ENCODE data around the gene TUG1. TPM values are rescaled to one million over a fixed set of nuclear protein-coding genes. Genes with fewer than 3 reads are reported as not detected.

TUG1 gene
- total and polyA plus RNA-seq, 3 experiments from 2014 or later, result 21.3 to 49.9 (median 46.6) TPM

DNA sequence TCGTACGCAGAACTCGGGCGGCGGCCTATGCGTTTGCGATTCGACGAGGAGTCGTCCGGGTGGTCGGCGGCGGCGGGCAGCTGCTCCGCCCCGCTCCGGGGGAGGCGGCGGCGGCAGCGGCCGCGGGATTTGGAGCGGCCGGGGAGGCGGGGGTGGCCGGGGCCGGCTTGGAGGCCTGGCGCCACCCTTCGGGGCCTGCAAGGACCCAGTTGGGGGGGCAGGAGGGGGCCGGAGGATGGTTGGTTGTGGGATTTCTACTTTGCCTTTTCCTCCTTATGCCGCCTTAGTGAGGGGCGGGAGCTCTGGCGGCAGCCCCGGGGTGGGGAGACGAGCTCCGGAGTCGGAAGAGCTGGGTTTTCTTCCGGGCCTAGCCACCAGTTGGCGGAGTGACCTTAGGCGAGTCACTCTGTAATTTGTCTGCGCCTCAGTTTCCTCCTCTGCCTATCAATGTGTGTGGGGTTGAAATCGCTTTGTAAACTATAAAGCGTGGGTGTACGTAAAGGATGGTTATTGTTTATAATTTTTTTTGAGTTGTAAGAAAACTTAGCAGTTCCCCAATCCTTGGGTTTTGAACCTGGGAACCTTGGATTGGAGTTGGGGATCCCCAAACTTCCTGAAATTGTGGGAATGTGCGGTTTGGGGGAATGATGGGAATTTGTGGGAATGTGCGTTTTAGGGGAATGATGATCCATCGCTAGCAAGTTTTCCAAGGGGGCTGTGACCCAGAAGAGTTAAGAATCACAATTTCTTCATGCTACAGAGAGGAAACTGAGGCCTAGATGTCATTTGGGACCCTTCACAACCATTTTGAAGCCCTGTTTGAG lies 679 bp downstream of the TUG1 start:
- H3K4me1 Mint-ChIP-seq, result peaks cover 39 to 75% (median 60%) of the 10 kb centered on the region in 3 donors

GRCh38 chr22:30970356-30970746 lies 1.3 kb downstream of the TUG1 start:
- H3K9me3 Mint-ChIP-seq, result peaks cover 28 to 63% (median 46%) of the 10 kb centered on the region in 5 donors
- H3K9me3 ChIP-seq (ENCODE audit: low read length), result peaks cover 50% of the 10 kb centered on the region

More for the DNA sequence above, 679 bp downstream of the TUG1 start:
- peaks cover 25 to 58% (median 40%) of the 10 kb centered on the region in 5 donors for H3K9me3 Mint-ChIP-seq
- H3K36me3 ChIP-seq (ENCODE audit: insufficient read depth, low read length), result peaks cover 31% of the 10 kb centered on the region
- peaks cover 0 to 3% of the 10 kb centered on the region in 2 donors for H3K27me3 Mint-ChIP-seq
- peaks cover 24% of the 10 kb centered on the region for H3K4me1 ChIP-seq (ENCODE audit: insufficient read depth, low read length)
- peaks cover 27 to 63% (median 58%) of the 10 kb centered on the region in 3 donors for H3K36me3 Mint-ChIP-seq
- H3K4me3 Mint-ChIP-seq, result peak overlapping the region; percentile 88 to 99 (median 95)
- H3K27me3 ChIP-seq (ENCODE audit: insufficient read depth, low read length, poor library complexity, severe bottlenecking), result no peaks in the 10 kb centered on the region
- peak in 2 of 5 donors; percentile 20 to 66 for DNase-seq
- H3K9me3 ChIP-seq (ENCODE audit: low read length), result peaks cover 45% of the 10 kb centered on the region
- POLR2A ChIA-PET, result interaction anchor here (0.9 to 2.1 kb wide), 13 partner anchors 9 to 1505 kb away, joined by 3 to 17 read pairs (median 5); partner anchors contain the start of genes FBXO7, PES1, PIK3IP1 and SELENOM
- H3K27ac Mint-ChIP-seq, result peak overlapping the region; percentile 83 to 99 (median 96)
- CTCF ChIA-PET, result interaction anchor here (0.6 to 2.6 kb wide), 7 partner anchors 23 to 335 kb away, joined by 3 to 9 read pairs (median 6); partner anchors contain the start of gene SLC35E4
- H3K27ac ChIP-seq (ENCODE audit: low read depth, low read length), result peak overlapping the region; percentile 74
- H3K4me3 ChIP-seq (ENCODE audit: low read length), result peak overlapping the region; percentile 77

DNA sequence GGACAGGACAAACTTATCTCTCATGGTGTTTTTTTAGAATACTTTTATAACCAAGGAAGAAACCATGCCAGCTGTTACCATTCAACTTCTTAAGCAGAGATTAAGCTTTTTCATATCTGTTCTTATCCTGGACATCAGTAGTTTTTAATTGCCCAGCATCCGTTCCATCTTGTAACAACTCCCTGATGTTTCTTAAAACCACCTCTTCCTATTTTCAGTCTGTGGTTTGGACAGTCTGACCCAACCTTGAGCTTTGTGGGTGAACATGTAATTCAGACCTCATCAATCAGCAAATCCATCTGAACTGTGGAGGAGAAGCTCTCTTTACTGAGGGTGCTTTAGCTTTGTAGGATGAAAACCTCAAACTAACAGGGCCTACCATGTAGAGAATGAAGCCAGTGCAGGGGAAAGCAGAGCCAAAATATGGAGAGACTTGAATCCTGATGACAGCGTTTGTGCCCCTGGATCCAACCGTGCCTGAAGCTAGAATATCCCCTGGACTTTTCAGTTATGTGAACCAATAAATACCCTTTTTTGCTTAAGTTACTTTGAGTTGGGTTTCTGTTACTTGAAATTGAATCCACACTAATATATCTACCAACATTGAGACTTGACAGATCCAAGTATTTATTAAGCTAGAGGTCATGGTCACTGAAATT lies 9.4 kb downstream of the TUG1 start:
- Mint-ChIP-seq H3K36me3 (peaks cover 10 to 53% (median 29%) of the 10 kb centered on the region in 3 donors), H3K9me3 (peaks cover 58 to 92% (median 84%) of the 10 kb centered on the region in 5 donors), H3K4me1 (peaks cover 3 to 18% (median 17%) of the 10 kb centered on the region in 3 donors), H3K27ac (no peak overlapping the region), H3K27me3 (no peaks in the 10 kb centered on the region), H3K4me3 (no peak overlapping the region)
- no peak overlapping the region for H3K4me3 ChIP-seq (ENCODE audit: low read length)
- peaks cover 70% of the 10 kb centered on the region for H3K9me3 ChIP-seq (ENCODE audit: low read length)
- peaks cover 10% of the 10 kb centered on the region for H3K36me3 ChIP-seq (ENCODE audit: insufficient read depth, low read length)
- no peaks in the 10 kb centered on the region for H3K4me1 ChIP-seq (ENCODE audit: insufficient read depth, low read length)
- H3K27me3 ChIP-seq (ENCODE audit: insufficient read depth, low read length, poor library complexity, severe bottlenecking), result no peaks in the 10 kb centered on the region
- CTCF ChIA-PET, result no interaction called here
- POLR2A ChIA-PET, result interaction anchor here (0.8 to 1.4 kb wide), 2 partner anchors 9 to 53 kb away, joined by 4 to 5 read pairs; partner anchors contain the start of genes MORC2 and TUG1
- no peak for DNase-seq
- H3K27ac ChIP-seq (ENCODE audit: low read depth, low read length), result no peak overlapping the region

More at GRCh38 chr22:30970356-30970746, 1.3 kb downstream of the TUG1 start:
- peaks cover 0 to 3% of the 10 kb centered on the region in 2 donors for H3K27me3 Mint-ChIP-seq
- POLR2A ChIA-PET, result interaction anchor here (1.8 to 2.0 kb wide), 3 partner anchors 13 to 321 kb away, joined by 5 to 17 read pairs (median 15); partner anchors contain the start of gene PIK3IP1
- peak overlapping the region; percentile 74 for H3K27ac ChIP-seq (ENCODE audit: low read depth, low read length)
- peaks cover 24% of the 10 kb centered on the region for H3K4me1 ChIP-seq (ENCODE audit: insufficient read depth, low read length)
- DNase-seq, result no peak
- H3K4me1 Mint-ChIP-seq, result peaks cover 35 to 72% (median 55%) of the 10 kb centered on the region in 3 donors
- CTCF ChIA-PET, result interaction anchor here (2.3 to 2.6 kb wide), 3 partner anchors 30 to 115 kb away, joined by 6 to 9 read pairs (median 9); no protein-coding TSS in a partner anchor
- H3K4me3 ChIP-seq (ENCODE audit: low read length), result peak overlapping the region; percentile 77
- H3K36me3 ChIP-seq (ENCODE audit: insufficient read depth, low read length), result peaks cover 31% of the 10 kb centered on the region
- H3K36me3 Mint-ChIP-seq, result peaks cover 28 to 65% (median 63%) of the 10 kb centered on the region in 3 donors
- no peaks in the 10 kb centered on the region for H3K27me3 ChIP-seq (ENCODE audit: insufficient read depth, low read length, poor library complexity, severe bottlenecking)
- H3K4me3 Mint-ChIP-seq, result peak overlapping the region; percentile 88 to 99 (median 95)
- peak overlapping the region; percentile 38 to 98 (median 88) for H3K27ac Mint-ChIP-seq

DNA sequence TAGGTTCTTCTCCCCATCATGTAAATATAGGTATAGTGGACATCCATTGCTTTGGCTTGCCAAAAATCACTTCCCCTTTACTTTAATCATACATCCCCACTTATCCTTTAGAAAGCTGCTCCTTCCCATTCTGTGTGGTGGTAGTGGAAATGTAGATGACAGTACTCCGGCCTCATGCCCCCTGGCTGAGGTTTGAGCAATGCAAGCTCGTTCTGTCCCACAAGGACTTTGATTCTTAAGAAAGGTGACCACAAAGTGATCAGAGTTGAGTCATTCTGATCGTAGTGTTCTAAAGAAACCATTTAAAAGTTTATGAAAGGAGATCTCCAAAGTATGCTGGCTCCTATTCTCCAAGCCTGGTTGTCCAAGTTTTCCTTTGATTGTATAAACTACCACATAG lies 10.9 kb downstream of the TUG1 start:
- Histone ChIP-seq H3K27ac (ENCODE audit: low read depth, low read length) (no peak overlapping the region), H3K4me3 (ENCODE audit: low read length) (no peak overlapping the region), H3K9me3 (ENCODE audit: low read length) (peaks cover 56% of the 10 kb centered on the region), H3K27me3 (ENCODE audit: insufficient read depth, low read length, poor library complexity, severe bottlenecking) (no peaks in the 10 kb centered on the region), H3K4me1 (ENCODE audit: insufficient read depth, low read length) (no peaks in the 10 kb centered on the region), H3K36me3 (ENCODE audit: insufficient read depth, low read length) (peaks cover 5% of the 10 kb centered on the region)
- no peaks in the 10 kb centered on the region for H3K27me3 Mint-ChIP-seq
- peaks cover 6 to 52% (median 14%) of the 10 kb centered on the region in 3 donors for H3K36me3 Mint-ChIP-seq
- peaks cover 3 to 10% (median 6%) of the 10 kb centered on the region in 3 donors for H3K4me1 Mint-ChIP-seq
- ChIA-PET POLR2A (interaction anchor here (0.8 kb wide), 1 partner anchor 11 kb away, joined by 5 read pairs; no protein-coding TSS in a partner anchor), CTCF (no interaction called here)
- H3K27ac Mint-ChIP-seq, result no peak overlapping the region
- no peak overlapping the region for H3K4me3 Mint-ChIP-seq
- peaks cover 64 to 92% (median 86%) of the 10 kb centered on the region in 5 donors for H3K9me3 Mint-ChIP-seq
- no peak for DNase-seq

- peaks cover 43 to 82% (median 76%) of the 10 kb centered on the region in 5 donors for H3K9me3 Mint-ChIP-seq
- H3K27ac ChIP-seq (ENCODE audit: low read depth, low read length), result no peak overlapping the region
- POLR2A ChIA-PET, result no interaction called here
- no peak overlapping the region for H3K27ac Mint-ChIP-seq
- H3K36me3 ChIP-seq (ENCODE audit: insufficient read depth, low read length), result no peaks in the 10 kb centered on the region
- no peak overlapping the region for H3K4me3 ChIP-seq (ENCODE audit: low read length)
- peaks cover 0 to 4% (median 1%) of the 10 kb centered on the region in 3 donors for H3K4me1 Mint-ChIP-seq
- H3K4me3 Mint-ChIP-seq, result no peak overlapping the region
- no peak for DNase-seq
- no peaks in the 10 kb centered on the region for H3K27me3 ChIP-seq (ENCODE audit: insufficient read depth, low read length, poor library complexity, severe bottlenecking)
- CTCF ChIA-PET, result no interaction called here
- H3K9me3 ChIP-seq (ENCODE audit: low read length), result peaks cover 41% of the 10 kb centered on the region
- peaks cover 0 to 3% of the 10 kb centered on the region in 2 donors for H3K27me3 Mint-ChIP-seq
- H3K4me1 ChIP-seq (ENCODE audit: insufficient read depth, low read length), result no peaks in the 10 kb centered on the region
- peaks cover 0 to 28% (median 3%) of the 10 kb centered on the region in 3 donors for H3K36me3 Mint-ChIP-seq
These were observed 13.4 kb downstream of the TUG1 start for GRCh38 chr22:30982512-30982911.

DNA sequence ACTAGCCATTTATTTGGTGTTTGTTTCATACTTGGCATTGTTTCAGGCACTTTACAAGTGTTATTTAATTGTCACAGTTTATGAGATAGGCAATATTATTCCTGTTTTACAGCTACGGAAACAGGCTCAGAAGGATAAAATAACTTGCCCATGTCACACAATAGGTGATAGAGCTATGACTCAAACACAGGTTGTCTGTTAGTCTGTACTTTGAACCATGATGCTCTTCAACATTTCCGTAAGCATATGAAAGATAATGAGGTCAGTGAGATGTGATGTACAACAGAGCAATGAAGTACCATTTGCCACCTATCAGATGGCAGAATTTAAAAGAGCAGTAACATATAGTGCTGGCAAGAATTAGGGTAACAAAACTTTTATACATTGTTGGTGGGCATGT lies 15.3 kb downstream of the TUG1 start:
- peaks cover 0 to 22% (median 3%) of the 10 kb centered on the region in 3 donors for H3K36me3 Mint-ChIP-seq
- DNase-seq, result no peak
- peaks cover 0 to 3% (median 1%) of the 10 kb centered on the region in 3 donors for H3K4me1 Mint-ChIP-seq
- no peak overlapping the region for H3K4me3 Mint-ChIP-seq
- CTCF ChIA-PET, result no interaction called here
- Histone ChIP-seq H3K9me3 (ENCODE audit: low read length) (peaks cover 27% of the 10 kb centered on the region), H3K27ac (ENCODE audit: low read depth, low read length) (no peak overlapping the region), H3K36me3 (ENCODE audit: insufficient read depth, low read length) (no peaks in the 10 kb centered on the region), H3K27me3 (ENCODE audit: insufficient read depth, low read length, poor library complexity, severe bottlenecking) (no peaks in the 10 kb centered on the region), H3K4me1 (ENCODE audit: insufficient read depth, low read length) (no peaks in the 10 kb centered on the region), H3K4me3 (ENCODE audit: low read length) (no peak overlapping the region)
- H3K9me3 Mint-ChIP-seq, result peaks cover 36 to 79% (median 75%) of the 10 kb centered on the region in 5 donors
- no peak overlapping the region for H3K27ac Mint-ChIP-seq
- POLR2A ChIA-PET, result interaction anchor here (2.0 kb wide), 1 partner anchor 15 kb away, joined by 5 read pairs; the partner anchor contains the start of gene TUG1
- H3K27me3 Mint-ChIP-seq, result peaks cover 2 to 3% of the 10 kb centered on the region in 2 donors

DNA sequence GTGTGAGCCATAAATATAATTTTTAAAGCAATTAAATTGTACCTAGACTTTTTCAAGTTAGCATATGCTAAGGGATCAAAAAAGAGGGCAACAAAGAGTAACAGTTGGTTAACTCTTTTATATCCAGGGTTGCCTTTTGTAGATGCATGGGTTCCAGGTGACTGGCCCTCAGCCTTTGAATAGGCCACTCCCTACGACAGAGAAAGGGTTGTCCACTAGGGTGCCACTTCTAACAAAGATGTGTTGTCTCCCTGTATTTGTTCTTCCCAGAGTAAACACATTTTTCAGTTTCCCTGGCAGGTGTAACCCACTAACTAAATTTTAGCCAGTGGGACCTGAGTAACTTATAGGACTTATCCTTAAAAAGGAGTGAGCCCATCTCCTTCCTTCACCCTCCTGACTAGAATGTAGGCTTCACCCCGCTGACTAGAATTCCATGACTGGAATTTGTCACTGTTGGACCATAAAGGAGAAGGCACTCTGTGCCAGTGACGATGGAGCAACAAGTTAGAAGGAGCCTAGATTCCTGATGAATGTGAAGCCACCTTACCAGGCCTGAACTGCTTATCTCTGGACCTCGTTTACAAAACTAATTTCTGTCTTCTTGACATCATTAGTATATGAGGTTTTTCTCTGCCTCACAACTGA lies 16.6 kb downstream of the TUG1 start:
- H3K4me3 ChIP-seq (ENCODE audit: low read length), result no peak overlapping the region
- Mint-ChIP-seq H3K27me3 (peaks cover 8 to 9% of the 10 kb centered on the region in 2 donors), H3K4me3 (no peak overlapping the region), H3K27ac (no peak overlapping the region), H3K4me1 (no peaks in the 10 kb centered on the region), H3K36me3 (peaks cover 0 to 33% (median 0%) of the 10 kb centered on the region in 3 donors), H3K9me3 (peaks cover 29 to 80% (median 74%) of the 10 kb centered on the region in 5 donors)
- no peaks in the 10 kb centered on the region for H3K4me1 ChIP-seq (ENCODE audit: insufficient read depth, low read length)
- H3K36me3 ChIP-seq (ENCODE audit: insufficient read depth, low read length), result no peaks in the 10 kb centered on the region
- ChIA-PET POLR2A (no interaction called here), CTCF (no interaction called here)
- no peaks in the 10 kb centered on the region for H3K27me3 ChIP-seq (ENCODE audit: insufficient read depth, low read length, poor library complexity, severe bottlenecking)
- no peak for DNase-seq
- peaks cover 14% of the 10 kb centered on the region for H3K9me3 ChIP-seq (ENCODE audit: low read length)
- H3K27ac ChIP-seq (ENCODE audit: low read depth, low read length), result no peak overlapping the region
